ENCODE data around the gene PHPT1. TPM values are rescaled to one million over a fixed set of nuclear protein-coding genes. Genes with fewer than 3 reads are reported as not detected.

PHPT1 gene
- total RNA-seq, 4 donors from 2014 or later: 43.4 to 84.1 (median 53.9) TPM

GRCh38 chr9:136826703-136827582, 22.3 kb upstream of the PHPT1 start:
- Histone ChIP-seq H3K4me1 (peaks cover 0 to 4% (median 4%) of the 10 kb centered on the region in 4 donors), H3K27me3 (no peaks in the 10 kb centered on the region), H3K9me3 (no peaks in the 10 kb centered on the region), H3K27ac (replicated peaks in 1 of 4) (no peak overlapping the region), H3K4me3 (no peak overlapping the region), H3K36me3 (peaks cover 58 to 89% (median 87%) of the 10 kb centered on the region in 4 donors)
- TF ChIP-seq CTCF (IDR thresholded peaks at IDR 0.05) (no peak), EP300 (IDR thresholded peaks at IDR 0.05) (no peak), POLR2AphosphoS5 (IDR thresholded peaks at IDR 0.05) (no peak)
- DNase-seq (ENCODE audit: extremely low spot score): no peak
- WGBS: 87% methylated on average over 11 of the region's 24 CpGs
- intact Hi-C loops (cut with DNase I): no loop called here

GRCh38 chr9:136827794-136828473, 21.3 kb upstream of the PHPT1 start:
- Histone ChIP-seq H3K27me3 (no peaks in the 10 kb centered on the region), H3K4me1 (no peaks in the 10 kb centered on the region), H3K36me3 (peaks cover 68 to 98% (median 97%) of the 10 kb centered on the region in 4 donors), H3K27ac (replicated peaks in 1 of 4) (no peak overlapping the region), H3K9me3 (no peaks in the 10 kb centered on the region), H3K4me3 (no peak overlapping the region)
- intact Hi-C loops (cut with DNase I): no loop called here
- 91% methylated on average over 14 of the region's 14 CpGs for WGBS
- no peak for DNase-seq (ENCODE audit: extremely low spot score)
- TF ChIP-seq EP300 (IDR thresholded peaks at IDR 0.05) (no peak), POLR2A (IDR thresholded peaks at IDR 0.05; ENCODE audit: low read depth) (no peak), CTCF (IDR thresholded peaks at IDR 0.05) (no peak), POLR2AphosphoS5 (IDR thresholded peaks at IDR 0.05) (no peak)

GRCh38 chr9:136828474-136829140, 20.6 kb upstream of the PHPT1 start:
- no peaks in the 10 kb centered on the region for H3K27me3 ChIP-seq
- no peaks in the 10 kb centered on the region for H3K9me3 ChIP-seq
- WGBS: 96% methylated on average over 14 of the region's 31 CpGs
- peaks cover 73 to 100% (median 96%) of the 10 kb centered on the region in 4 donors for H3K36me3 ChIP-seq
- H3K4me3 ChIP-seq: no peak overlapping the region
- H3K4me1 ChIP-seq: no peaks in the 10 kb centered on the region
- TF ChIP-seq EP300 (IDR thresholded peaks at IDR 0.05) (no peak), POLR2A (IDR thresholded peaks at IDR 0.05; ENCODE audit: low read depth) (no peak), CTCF (IDR thresholded peaks at IDR 0.05) (no peak), POLR2AphosphoS5 (IDR thresholded peaks at IDR 0.05) (no peak)
- H3K27ac ChIP-seq (replicated peaks in 1 of 4): no peak overlapping the region
- no peak for DNase-seq (ENCODE audit: extremely low spot score)
- intact Hi-C loops (cut with DNase I): no loop called here

GRCh38 chr9:136829412-136829811, 19.8 kb upstream of the PHPT1 start:
- Histone ChIP-seq H3K36me3 (peaks cover 66 to 97% (median 91%) of the 10 kb centered on the region in 4 donors), H3K27me3 (no peaks in the 10 kb centered on the region), H3K9me3 (no peaks in the 10 kb centered on the region), H3K27ac (replicated peaks in 1 of 4) (no peak overlapping the region), H3K4me1 (no peaks in the 10 kb centered on the region), H3K4me3 (no peak overlapping the region)
- intact Hi-C loops (cut with DNase I): no loop called here
- TF ChIP-seq EP300 (IDR thresholded peaks at IDR 0.05) (no peak), CTCF (IDR thresholded peaks at IDR 0.05) (no peak), POLR2A (IDR thresholded peaks at IDR 0.05; ENCODE audit: low read depth) (no peak), POLR2AphosphoS5 (IDR thresholded peaks at IDR 0.05) (no peak)
- WGBS: 84% methylated on average over 5 of the region's 14 CpGs
- DNase-seq (ENCODE audit: extremely low spot score): no peak
